MG63 (cell line): ENCODE data around the gene NOL12. TPM values are rescaled to one million over a fixed set of nuclear protein-coding genes. Genes with fewer than 3 reads are reported as not detected.
"Not testable (repeated sequence)": the region's sequence is repeated elsewhere in the genome, so short reads cannot be mapped to it uniquely, and the experiment has no call there.

Source experiments
- DNase-seq: peaks from one replicate; pipeline ENCODE4 v3.0.0-alpha.2; 2020
- H3K27me3 ChIP-seq: fragments of 250-450 bp; sonication (Bioruptor Pico); 2 replicates; pipeline ENCODE4 v1.5.1; 2020; ENCODE audit warnings: mild to moderate bottlenecking, moderate library complexity
- H3K36me3 ChIP-seq: fragments of 250-450 bp; sonication (Bioruptor Pico); 2 replicates; pipeline ENCODE4 v1.5.1; 2020; ENCODE audit warnings: mild to moderate bottlenecking, moderate library complexity
- H3K4me3 ChIP-seq: fragments of 250-450 bp; sonication (Bioruptor Pico); 2 replicates; pipeline ENCODE4 v1.5.1; 2020; ENCODE audit warnings: mild to moderate bottlenecking, moderate library complexity
- H3K9me3 ChIP-seq: fragments of 250-450 bp; sonication (Bioruptor Pico); 2 replicates; pipeline ENCODE4 v1.5.1; 2020; ENCODE audit warnings: mild to moderate bottlenecking, moderate library complexity
- total RNA-seq: library from RNA; depleted of rRNA; stranded (reverse); fragments of >200 nt; shearing (Covaris generic); gene quantifications from 2 replicates; pipeline ENCODE4 v1.2.3, GENCODE V29; 2014; ENCODE audit warnings: low replicate concordance

NOL12 gene
- total RNA-seq, 1 experiment from 2014 or later = 61.0 TPM

- not testable (repeated sequence) for H3K27me3 ChIP-seq, H3K9me3 ChIP-seq, H3K4me3 ChIP-seq
- DNase-seq = peak; percentile 76
- H3K36me3 ChIP-seq = peaks cover 59% of the 10 kb centered on the region
Measured at GRCh38 chr22:37694131-37694530, 8.0 kb downstream of the NOL12 start.

- H3K4me3 ChIP-seq, H3K9me3 ChIP-seq, H3K27me3 ChIP-seq, DNase-seq: not testable (repeated sequence)
- peaks cover 38% of the 10 kb centered on the region for H3K36me3 ChIP-seq
Measured at GRCh38 chr22:37696260-37696656, 10.1 kb downstream of the NOL12 start.

GRCh38 chr22:37696657-37697537, 10.8 kb downstream of the NOL12 start, which contains the start of gene TRIOBP:
Gene TRIOBP (plus strand): TSS chr22:37697048. CDS start chr22:37701366, 4,318 bp downstream.
- peak; percentile 100 for DNase-seq
- peaks cover 32% of the 10 kb centered on the region for H3K36me3 ChIP-seq
- H3K4me3 ChIP-seq = 0 out of 2 replicates have a peak within 1 kb of the TSS, but pooled peaks have one; percentile 17
- H3K9me3 ChIP-seq = no peaks in the 10 kb centered on the region
- H3K27me3 ChIP-seq = no peaks in the 10 kb centered on the region

GRCh38 chr22:37697538-37697835, 11.3 kb downstream of the NOL12 start:
- no peaks in the 10 kb centered on the region for H3K27me3 ChIP-seq
- H3K36me3 ChIP-seq = peaks cover 26% of the 10 kb centered on the region
- no peak for DNase-seq
- H3K4me3 ChIP-seq = no peak overlapping the region
- no peaks in the 10 kb centered on the region for H3K9me3 ChIP-seq

GRCh38 chr22:37701141-37701786, 15.1 kb downstream of the NOL12 start:
- Histone ChIP-seq H3K4me3 (no peak overlapping the region), H3K27me3 (no peaks in the 10 kb centered on the region), H3K36me3 (no peaks in the 10 kb centered on the region), H3K9me3 (no peaks in the 10 kb centered on the region)
- no peak for DNase-seq

GRCh38 chr22:37703906-37704305, 17.8 kb downstream of the NOL12 start:
- no peak overlapping the region for H3K4me3 ChIP-seq
- H3K36me3 ChIP-seq = no peaks in the 10 kb centered on the region
- DNase-seq = peak; percentile 39
- no peaks in the 10 kb centered on the region for H3K27me3 ChIP-seq
- no peaks in the 10 kb centered on the region for H3K9me3 ChIP-seq

- DNase-seq = no peak
- H3K27me3 ChIP-seq = no peaks in the 10 kb centered on the region
Measured at GRCh38 chr22:37704645-37705044, 18.5 kb downstream of the NOL12 start.

GRCh38 chr22:37705205-37705604, 19.1 kb downstream of the NOL12 start:
- H3K27me3 ChIP-seq = no peaks in the 10 kb centered on the region
- H3K36me3 ChIP-seq = no peaks in the 10 kb centered on the region
- no peaks in the 10 kb centered on the region for H3K9me3 ChIP-seq
- H3K4me3 ChIP-seq = no peak overlapping the region
- DNase-seq = no peak

More at GRCh38 chr22:37704645-37705044, 18.5 kb downstream of the NOL12 start:
- H3K36me3 ChIP-seq = no peaks in the 10 kb centered on the region
- no peak overlapping the region for H3K4me3 ChIP-seq
- H3K9me3 ChIP-seq = no peaks in the 10 kb centered on the region

- Histone ChIP-seq H3K9me3 (no peaks in the 10 kb centered on the region), H3K27me3 (no peaks in the 10 kb centered on the region), H3K36me3 (no peaks in the 10 kb centered on the region), H3K4me3 (no peak overlapping the region)
- DNase-seq = no peak
Measured at GRCh38 chr22:37708580-37709444, 22.7 kb downstream of the NOL12 start.

GRCh38 chr22:37709445-37709765, 23.3 kb downstream of the NOL12 start:
- Histone ChIP-seq H3K4me3 (no peak overlapping the region), H3K27me3 (no peaks in the 10 kb centered on the region), H3K36me3 (no peaks in the 10 kb centered on the region), H3K9me3 (no peaks in the 10 kb centered on the region)
- DNase-seq = no peak

GRCh38 chr22:37710675-37711074, 24.5 kb downstream of the NOL12 start:
- DNase-seq = no peak
- Histone ChIP-seq H3K36me3 (no peaks in the 10 kb centered on the region), H3K9me3 (no peaks in the 10 kb centered on the region), H3K27me3 (no peaks in the 10 kb centered on the region), H3K4me3 (no peak overlapping the region)

- no peak for DNase-seq
- Histone ChIP-seq H3K36me3 (no peaks in the 10 kb centered on the region), H3K9me3 (no peaks in the 10 kb centered on the region), H3K4me3 (no peak overlapping the region), H3K27me3 (no peaks in the 10 kb centered on the region)
Measured at GRCh38 chr22:37711490-37711889, 25.3 kb downstream of the NOL12 start.

GRCh38 chr22:37713761-37714160, 27.6 kb downstream of the NOL12 start:
- Histone ChIP-seq H3K36me3 (no peaks in the 10 kb centered on the region), H3K27me3 (no peaks in the 10 kb centered on the region), H3K9me3 (no peaks in the 10 kb centered on the region), H3K4me3 (no peak overlapping the region)
- no peak for DNase-seq

GRCh38 chr22:37714634-37715033, 28.5 kb downstream of the NOL12 start:
- Histone ChIP-seq H3K27me3 (no peaks in the 10 kb centered on the region), H3K36me3 (no peaks in the 10 kb centered on the region), H3K4me3 (no peak overlapping the region), H3K9me3 (no peaks in the 10 kb centered on the region)
- no peak for DNase-seq

GRCh38 chr22:37715760-37716159, 29.6 kb downstream of the NOL12 start:
- Histone ChIP-seq H3K9me3 (no peaks in the 10 kb centered on the region), H3K4me3 (no peak overlapping the region), H3K27me3 (no peaks in the 10 kb centered on the region), H3K36me3 (no peaks in the 10 kb centered on the region)
- no peak for DNase-seq

GRCh38 chr22:37716708-37717107, 30.6 kb downstream of the NOL12 start:
- Histone ChIP-seq H3K27me3 (no peaks in the 10 kb centered on the region), H3K36me3 (no peaks in the 10 kb centered on the region), H3K4me3 (no peak overlapping the region), H3K9me3 (no peaks in the 10 kb centered on the region)
- DNase-seq = no peak

- not testable (repeated sequence) for H3K36me3 ChIP-seq, H3K4me3 ChIP-seq, H3K27me3 ChIP-seq, DNase-seq, H3K9me3 ChIP-seq
Measured at GRCh38 chr22:37717235-37717634, 31.1 kb downstream of the NOL12 start.
